ENCODE measurements around the gene SPRR5.

SPRR5 gene

GRCh38 chr1:152906023-152906565 is 40.9 kb upstream of the SPRR5 start:
- TF ChIP-seq CTCF (IDR thresholded peaks at IDR 0.05; ENCODE audit: borderline replicate concordance, control extremely low read depth, extremely low read depth, insufficient read depth, missing control alignments): no peak
- DNase-seq (ENCODE audit: low spot score): no peak
- in situ Hi-C loops (cut with MboI; ENCODE audit: low sequenced_read_pairs, unreplicated experiment): no loop called here

GRCh38 chr1:152907686-152908601 is 39.1 kb upstream of the SPRR5 start, which contains the start of gene IVL:
Gene IVL (plus strand): TSS chr1:152908546. CDS start chr1:152909798, 1,252 bp downstream.
- TF ChIP-seq CTCF (IDR thresholded peaks at IDR 0.05; ENCODE audit: borderline replicate concordance, control extremely low read depth, extremely low read depth, insufficient read depth, missing control alignments): no peak
- in situ Hi-C loops (cut with MboI; ENCODE audit: low sequenced_read_pairs, unreplicated experiment): no loop called here

GRCh38 chr1:152909206-152909605 is 37.8 kb upstream of the SPRR5 start:
- in situ Hi-C loops (cut with MboI; ENCODE audit: low sequenced_read_pairs, unreplicated experiment): no loop called here
- no peak for DNase-seq (ENCODE audit: low spot score)
- TF ChIP-seq CTCF (IDR thresholded peaks at IDR 0.05; ENCODE audit: borderline replicate concordance, control extremely low read depth, extremely low read depth, insufficient read depth, missing control alignments): no peak

More at GRCh38 chr1:152907686-152908601, 39.1 kb upstream of the SPRR5 start, which contains the start of gene IVL:
- DNase-seq (ENCODE audit: low spot score): peak; percentile 57

- TF ChIP-seq CTCF (IDR thresholded peaks at IDR 0.05; ENCODE audit: borderline replicate concordance, control extremely low read depth, extremely low read depth, insufficient read depth, missing control alignments): no peak
- in situ Hi-C loops (cut with MboI; ENCODE audit: low sequenced_read_pairs, unreplicated experiment): no loop called here
- no peak for DNase-seq (ENCODE audit: low spot score)
These were observed 34.5 kb upstream of the SPRR5 start for GRCh38 chr1:152912471-152912870.

GRCh38 chr1:152912900-152913299 is 34.1 kb upstream of the SPRR5 start:
- DNase-seq (ENCODE audit: low spot score): no peak
- TF ChIP-seq CTCF (IDR thresholded peaks at IDR 0.05; ENCODE audit: borderline replicate concordance, control extremely low read depth, extremely low read depth, insufficient read depth, missing control alignments): no peak
- in situ Hi-C loops (cut with MboI; ENCODE audit: low sequenced_read_pairs, unreplicated experiment): no loop called here

GRCh38 chr1:152917794-152918193 is 29.2 kb upstream of the SPRR5 start:
- in situ Hi-C loops (cut with MboI; ENCODE audit: low sequenced_read_pairs, unreplicated experiment): no loop called here
- TF ChIP-seq CTCF (IDR thresholded peaks at IDR 0.05; ENCODE audit: borderline replicate concordance, control extremely low read depth, extremely low read depth, insufficient read depth, missing control alignments): peak; percentile 12
- DNase-seq (ENCODE audit: low spot score): no peak

Data from GM13976 (cell line).